ENCODE measurements around the gene ADAM29. TPM values are rescaled to one million over a fixed set of nuclear protein-coding genes. Genes with fewer than 3 reads are reported as not detected.

The ADAM29 gene
- total and polyA plus RNA-seq, 2 of the 8 experiments (the other 6 are each of a cell fraction or from before 2014, with no cell fraction given) = 0.03 TPM; not detected in 1

- TF ChIP-seq CHD7 (IDR thresholded peaks at IDR 0.05; ENCODE audit: insufficient replicate concordance, low read length) (no peak), FOSL1 (IDR thresholded peaks at IDR 0.05; ENCODE audit: insufficient read depth, low read depth, low read length) (no peak)
Measured at GRCh38 chr4:174999407-174999806, 81.2 kb downstream of the ADAM29 start (continued).

All from H1 (cell line).